Measurements from ENCODE around the gene ZNF683.

Gene ZNF683

GRCh38 chr1:26357121-26357602, 15.4 kb downstream of the ZNF683 start:
- no peak for DNase-seq

GRCh38 chr1:26356106-26356505, 16.4 kb downstream of the ZNF683 start:
- DNase-seq: no peak

GRCh38 chr1:26354972-26355371, 17.6 kb downstream of the ZNF683 start:
- DNase-seq: no peak

GRCh38 chr1:26353976-26354820, 18.4 kb downstream of the ZNF683 start, which contains the start of gene CRYBG2:
Gene CRYBG2 (minus strand): TSS chr1:26354130. CDS start chr1:26346657, 7,473 bp downstream.
- DNase-seq: no peak

- DNase-seq: no peak
These were observed 19.2 kb downstream of the ZNF683 start for GRCh38 chr1:26353210-26353859.

- no peak for DNase-seq
These were observed 20.2 kb downstream of the ZNF683 start for GRCh38 chr1:26352338-26352679.

GRCh38 chr1:26351590-26352337, 20.8 kb downstream of the ZNF683 start:
- DNase-seq: no peak

- DNase-seq: no peak
These were observed 21.6 kb downstream of the ZNF683 start for GRCh38 chr1:26350701-26351589.

- DNase-seq: no peak
These were observed 22.2 kb downstream of the ZNF683 start for GRCh38 chr1:26350343-26350700.

- no peak for DNase-seq
These were observed 22.7 kb downstream of the ZNF683 start for GRCh38 chr1:26349877-26350244.

- no peak for DNase-seq
These were observed 23.2 kb downstream of the ZNF683 start for GRCh38 chr1:26349188-26349876.

GRCh38 chr1:26346274-26347033, 26.1 kb downstream of the ZNF683 start:
- DNase-seq: no peak

- DNase-seq: no peak
These were observed 26.8 kb downstream of the ZNF683 start for GRCh38 chr1:26345718-26346117.

GRCh38 chr1:26344147-26344920, 28.2 kb downstream of the ZNF683 start:
- DNase-seq: no peak

- no peak for DNase-seq
These were observed 32.5 kb downstream of the ZNF683 start for GRCh38 chr1:26340047-26340481.

GRCh38 chr1:26338670-26339069, 33.9 kb downstream of the ZNF683 start:
- no peak for DNase-seq

GRCh38 chr1:26337625-26338024, 34.9 kb downstream of the ZNF683 start:
- DNase-seq: no peak

GRCh38 chr1:26337206-26337535, 35.4 kb downstream of the ZNF683 start:
- DNase-seq: no peak

GRCh38 chr1:26336477-26337205, 35.9 kb downstream of the ZNF683 start:
- peak; percentile 63 for DNase-seq
